Measurements from ENCODE around the gene PIGZ. TPM values are rescaled to one million over a fixed set of nuclear protein-coding genes. Genes with fewer than 3 reads are reported as not detected.

Gene PIGZ
- total RNA-seq, 1 experiment from 2014 or later = 5.1 TPM

DNA sequence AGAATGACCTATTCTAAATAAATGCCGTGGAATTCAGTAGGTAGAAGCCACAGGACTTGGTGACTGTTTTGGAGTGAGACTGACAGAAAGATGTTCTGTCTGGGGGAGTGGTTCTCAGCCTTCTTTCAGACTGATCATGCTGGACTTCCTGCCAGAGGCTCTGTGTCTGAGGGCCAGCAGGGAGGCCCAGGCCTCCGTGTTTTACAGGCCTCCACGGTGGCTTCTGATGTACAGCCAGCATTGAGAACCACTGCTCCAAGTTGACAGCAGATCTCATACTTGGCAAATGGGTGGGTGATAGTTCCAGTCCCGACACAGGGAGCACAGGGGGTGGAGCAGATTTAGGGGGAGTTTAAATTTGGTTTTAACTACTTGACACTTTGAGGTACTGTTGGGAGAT, 6.7 kb upstream of the PIGZ start:
- peaks cover 8% of the 10 kb centered on the region for H3K4me1 Mint-ChIP-seq (ENCODE audit: low read depth, unreplicated experiment)
- no peak for DNase-seq
- POLR2A ChIA-PET = no interaction called here
- no peaks in the 10 kb centered on the region for H3K27me3 ChIP-seq (replicated peaks; ENCODE audit: control insufficient read depth, insufficient read depth, low read length)
- no peaks in the 10 kb centered on the region for H3K36me3 ChIP-seq (ENCODE audit: control insufficient read depth, insufficient read depth, low read length)
- H3K4me3 ChIP-seq (ENCODE audit: low read depth, low read length) = no peak overlapping the region
- H3K36me3 Mint-ChIP-seq (ENCODE audit: insufficient read depth, unreplicated experiment) = peaks cover 6% of the 10 kb centered on the region
- intact Hi-C loops (cut with micrococcal nuclease; ENCODE audit: unreplicated experiment) = no loop called here
- TF ChIP-seq, protein P1, sequence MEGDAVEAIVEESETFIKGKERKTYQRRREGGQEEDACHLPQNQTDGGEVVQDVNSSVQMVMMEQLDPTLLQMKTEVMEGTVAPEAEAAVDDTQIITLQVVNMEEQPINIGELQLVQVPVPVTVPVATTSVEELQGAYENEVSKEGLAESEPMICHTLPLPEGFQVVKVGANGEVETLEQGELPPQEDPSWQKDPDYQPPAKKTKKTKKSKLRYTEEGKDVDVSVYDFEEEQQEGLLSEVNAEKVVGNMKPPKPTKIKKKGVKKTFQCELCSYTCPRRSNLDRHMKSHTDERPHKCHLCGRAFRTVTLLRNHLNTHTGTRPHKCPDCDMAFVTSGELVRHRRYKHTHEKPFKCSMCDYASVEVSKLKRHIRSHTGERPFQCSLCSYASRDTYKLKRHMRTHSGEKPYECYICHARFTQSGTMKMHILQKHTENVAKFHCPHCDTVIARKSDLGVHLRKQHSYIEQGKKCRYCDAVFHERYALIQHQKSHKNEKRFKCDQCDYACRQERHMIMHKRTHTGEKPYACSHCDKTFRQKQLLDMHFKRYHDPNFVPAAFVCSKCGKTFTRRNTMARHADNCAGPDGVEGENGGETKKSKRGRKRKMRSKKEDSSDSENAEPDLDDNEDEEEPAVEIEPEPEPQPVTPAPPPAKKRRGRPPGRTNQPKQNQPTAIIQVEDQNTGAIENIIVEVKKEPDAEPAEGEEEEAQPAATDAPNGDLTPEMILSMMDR (IDR thresholded peaks at IDR 0.05; ENCODE audit: insufficient read depth in 1 of 2, low read depth in 1 of 2, low read length in 1 of 2, severe bottlenecking in 1 of 2, unreplicated experiment in 1 of 2) = no peak
- peaks cover 3% of the 10 kb centered on the region; the same call in 1 of the 2 replicates for H3K9me3 ChIP-seq
- no peaks in the 10 kb centered on the region for H3K27me3 Mint-ChIP-seq (ENCODE audit: insufficient read depth, unreplicated experiment)
- no peak overlapping the region for H3K4me3 Mint-ChIP-seq (ENCODE audit: unreplicated experiment)
- CTCF ChIA-PET = interaction anchor here (0.6 kb wide), 1 partner anchor 26 kb away, joined by 9 read pairs; no protein-coding TSS in a partner anchor
- no peaks in the 10 kb centered on the region for H3K9me3 Mint-ChIP-seq (ENCODE audit: unreplicated experiment)
- H3K27ac Mint-ChIP-seq (ENCODE audit: unreplicated experiment) = no peak overlapping the region
- no TSS peak for BruUV-seq (replicated peaks)
- H3K4me1 ChIP-seq = peaks cover 12% of the 10 kb centered on the region; the same call in 1 of the 2 replicates

- Histone ChIP-seq H3K36me3 (ENCODE audit: control insufficient read depth, insufficient read depth, low read length) (no peaks in the 10 kb centered on the region), H3K4me3 (ENCODE audit: low read depth, low read length) (no peak overlapping the region), H3K4me1 (peaks cover 13% of the 10 kb centered on the region; the same call in 1 of the 2 replicates), H3K27me3 (replicated peaks; ENCODE audit: control insufficient read depth, insufficient read depth, low read length) (no peaks in the 10 kb centered on the region), H3K9me3 (peaks cover 3% of the 10 kb centered on the region; the same call in 1 of the 2 replicates)
- Mint-ChIP-seq H3K4me3 (ENCODE audit: unreplicated experiment) (no peak overlapping the region), H3K4me1 (ENCODE audit: low read depth, unreplicated experiment) (peaks cover 11% of the 10 kb centered on the region), H3K27me3 (ENCODE audit: insufficient read depth, unreplicated experiment) (no peaks in the 10 kb centered on the region), H3K9me3 (ENCODE audit: unreplicated experiment) (no peaks in the 10 kb centered on the region), H3K36me3 (ENCODE audit: insufficient read depth, unreplicated experiment) (peaks cover 6% of the 10 kb centered on the region), H3K27ac (ENCODE audit: unreplicated experiment) (no peak overlapping the region)
- BruUV-seq (replicated peaks) = no TSS peak
- ChIA-PET CTCF (interaction anchor here (0.6 kb wide), 1 partner anchor 26 kb away, joined by 9 read pairs; no protein-coding TSS in a partner anchor), POLR2A (no interaction called here)
- DNase-seq = no peak
- TF ChIP-seq, protein P1 (IDR thresholded peaks at IDR 0.05; ENCODE audit: insufficient read depth in 1 of 2, low read depth in 1 of 2, low read length in 1 of 2, severe bottlenecking in 1 of 2, unreplicated experiment in 1 of 2) = no peak
- intact Hi-C loops (cut with micrococcal nuclease; ENCODE audit: unreplicated experiment) = no loop called here
Measured at GRCh38 chr3:196974661-196975060, 6.0 kb upstream of the PIGZ start.

GRCh38 chr3:196971094-196971698, 2.6 kb upstream of the PIGZ start:
- Mint-ChIP-seq H3K36me3 (ENCODE audit: insufficient read depth, unreplicated experiment) (peaks cover 20% of the 10 kb centered on the region), H3K27me3 (ENCODE audit: insufficient read depth, unreplicated experiment) (no peaks in the 10 kb centered on the region), H3K4me3 (ENCODE audit: unreplicated experiment) (peak overlapping the region; percentile 71), H3K4me1 (ENCODE audit: low read depth, unreplicated experiment) (peaks cover 11% of the 10 kb centered on the region), H3K9me3 (ENCODE audit: unreplicated experiment) (no peaks in the 10 kb centered on the region), H3K27ac (ENCODE audit: unreplicated experiment) (no peak overlapping the region)
- no TSS peak for BruUV-seq (replicated peaks)
- TF ChIP-seq, protein P1 (IDR thresholded peaks at IDR 0.05; ENCODE audit: insufficient read depth in 1 of 2, low read depth in 1 of 2, low read length in 1 of 2, severe bottlenecking in 1 of 2, unreplicated experiment in 1 of 2) = no peak
- DNase-seq = peak; percentile 43 to 59
- CTCF ChIA-PET = interaction anchor here (0.5 to 1.2 kb wide), 5 partner anchors 18 to 361 kb away, joined by 3 to 6 read pairs (median 3); partner anchors contain the start of gene MELTF
- H3K9me3 ChIP-seq = peaks cover 3% of the 10 kb centered on the region; the same call in 1 of the 2 replicates
- no peak overlapping the region for H3K4me3 ChIP-seq (ENCODE audit: low read depth, low read length)
- no peaks in the 10 kb centered on the region for H3K27me3 ChIP-seq (replicated peaks; ENCODE audit: control insufficient read depth, insufficient read depth, low read length)
- intact Hi-C loops (cut with micrococcal nuclease; ENCODE audit: unreplicated experiment) = no loop called here
- H3K4me1 ChIP-seq = peaks cover 10% of the 10 kb centered on the region; the same call in 1 of the 2 replicates
- POLR2A ChIA-PET = no interaction called here
- H3K36me3 ChIP-seq (ENCODE audit: control insufficient read depth, insufficient read depth, low read length) = peaks cover 7% of the 10 kb centered on the region
